HG03135 (cell line): Measurements from ENCODE around the gene ALKBH6.
A peak's percentile ranks its signal among the peaks of the same experiment; 100 is the strongest.

Experiments used
- ATAC-seq: cut with Tn5 transposase; IDR thresholded peaks from one replicate; pipeline ENCODE4 v1.9.1; 2021; ENCODE audit warnings: mild to moderate bottlenecking, moderate library complexity; ENCODE audit not compliant: unreplicated experiment

Gene ALKBH6

DNA sequence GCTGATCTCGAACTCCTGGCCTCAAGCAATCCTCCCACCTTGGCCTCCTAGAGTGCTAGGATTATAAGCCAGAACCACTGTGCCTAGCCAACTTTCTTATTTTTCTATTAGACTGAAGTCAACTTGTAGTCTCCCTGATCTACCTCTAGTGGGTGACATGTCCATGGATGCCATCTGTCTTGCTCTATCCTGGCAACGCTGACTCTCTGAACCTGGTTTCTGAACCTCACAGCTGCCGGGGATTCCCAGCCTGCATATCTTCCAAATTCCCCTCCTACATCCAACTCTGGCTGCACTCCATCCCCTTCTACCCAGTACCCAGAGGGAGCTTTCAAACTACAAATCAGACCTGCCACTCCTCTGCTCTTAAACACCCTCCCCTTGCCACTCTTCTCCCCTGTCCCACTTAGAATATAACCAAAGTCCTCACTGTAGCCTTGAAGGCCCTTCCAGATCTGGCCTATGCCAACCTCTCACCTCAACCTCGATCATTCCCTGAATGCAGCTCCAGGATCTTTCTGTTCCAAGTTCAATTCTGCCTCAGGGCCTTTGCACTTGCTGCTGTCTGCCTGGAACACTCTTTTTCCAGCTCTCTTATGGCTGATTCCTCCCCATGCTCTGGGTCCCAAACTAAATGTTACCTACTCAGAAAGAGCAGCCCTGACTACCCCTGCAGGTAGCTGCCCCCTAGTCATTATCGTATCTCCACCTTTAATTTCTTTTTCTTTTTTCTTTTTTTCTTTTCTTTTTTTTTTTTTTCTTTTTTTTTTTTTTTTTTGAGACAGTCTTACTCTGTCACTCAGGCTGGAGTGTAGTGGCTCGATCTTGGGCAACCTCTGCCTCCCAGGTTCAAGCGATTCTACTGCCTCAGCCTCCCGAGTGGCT lies 16.5 kb upstream of the ALKBH6 start:
- ATAC-seq: no peak

DNA sequence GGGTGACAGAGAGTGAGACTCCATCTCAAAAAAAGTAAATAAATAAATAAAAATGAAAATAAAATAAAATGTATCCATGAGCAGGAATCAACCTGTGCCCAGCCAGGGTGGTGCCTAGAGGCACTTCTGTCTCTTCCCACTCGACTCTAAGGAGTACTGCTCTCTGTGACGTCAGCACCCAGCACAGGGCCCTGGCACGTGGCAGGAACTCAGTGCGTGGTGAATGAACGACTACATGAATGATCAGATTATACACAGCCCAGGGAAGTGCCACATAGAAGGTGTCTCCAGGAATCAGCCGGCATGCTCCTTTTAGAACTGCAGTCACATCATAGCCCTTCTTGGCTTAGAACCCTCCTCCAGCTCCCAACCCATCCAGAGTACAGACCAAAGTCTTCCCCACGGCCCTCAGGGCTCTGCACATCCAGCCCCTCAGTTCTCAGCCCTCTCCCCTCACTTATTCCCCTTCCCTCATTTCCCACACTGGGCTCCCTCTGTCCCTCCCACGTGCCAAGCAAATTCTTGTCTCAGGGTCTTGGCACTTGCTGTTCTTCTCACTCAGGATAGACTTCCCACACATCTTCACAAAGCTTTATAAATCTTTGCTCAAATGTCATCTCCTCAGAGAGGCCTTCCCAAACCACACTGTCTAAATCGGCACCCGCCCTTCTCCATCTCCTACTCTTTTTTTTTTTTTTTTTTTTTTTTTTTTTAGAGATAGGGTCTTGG lies 14.5 kb upstream of the ALKBH6 start:
- no peak for ATAC-seq

DNA sequence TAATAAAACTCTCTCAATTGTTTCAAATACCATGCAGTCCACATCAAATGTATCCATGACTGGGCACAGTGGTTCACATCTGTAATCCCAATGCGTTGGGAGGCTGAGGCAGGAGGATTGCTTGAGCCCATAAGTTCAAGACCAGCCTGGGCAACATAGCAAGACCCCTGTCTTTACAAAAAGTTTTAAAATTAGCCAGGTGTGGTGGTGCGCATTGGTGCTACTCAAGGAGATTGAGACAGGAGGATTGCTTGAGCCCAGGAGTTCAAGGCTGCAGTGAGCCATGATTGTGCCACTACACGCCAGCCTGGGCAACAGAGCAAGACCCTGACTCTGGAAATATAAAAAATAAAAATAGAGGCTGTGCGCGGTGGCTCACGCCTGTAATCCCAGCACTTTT lies 13.7 kb upstream of the ALKBH6 start:
- ATAC-seq: no peak

- ATAC-seq: no peak
Measured at GRCh38 chr19:36026091-36026876, 12.3 kb upstream of the ALKBH6 start.

GRCh38 chr19:36025541-36025940 lies 11.5 kb upstream of the ALKBH6 start:
- ATAC-seq: no peak

DNA sequence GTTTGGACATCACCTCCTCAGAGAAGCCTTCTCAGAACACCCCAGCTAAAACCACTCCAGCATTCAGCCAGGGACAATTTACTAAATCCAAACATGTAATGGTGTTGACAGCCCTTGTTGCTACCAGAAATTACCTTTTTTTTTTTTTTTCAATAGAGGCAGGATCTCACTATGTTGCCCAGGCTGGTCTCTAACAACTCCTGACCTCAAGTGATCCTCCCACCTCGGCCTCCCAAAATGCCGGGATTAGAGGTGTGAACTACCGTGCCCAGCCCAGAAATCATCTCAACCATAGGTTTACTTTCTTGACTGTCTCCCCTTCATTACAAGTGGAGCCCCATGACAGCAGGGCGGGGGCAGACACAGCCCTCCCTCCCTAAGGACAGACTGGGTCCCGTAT lies 9.4 kb upstream of the ALKBH6 start:
- ATAC-seq: no peak

- no peak for ATAC-seq
Measured at GRCh38 chr19:36019061-36019670, 5.2 kb upstream of the ALKBH6 start.

- no peak for ATAC-seq
Measured at GRCh38 chr19:36013280-36014011, 567 bp downstream of the ALKBH6 start.

GRCh38 chr19:36010402-36010801 lies 3.6 kb downstream of the ALKBH6 start:
- ATAC-seq: no peak

GRCh38 chr19:36009633-36010379 lies 4.2 kb downstream of the ALKBH6 start:
- ATAC-seq: no peak

DNA sequence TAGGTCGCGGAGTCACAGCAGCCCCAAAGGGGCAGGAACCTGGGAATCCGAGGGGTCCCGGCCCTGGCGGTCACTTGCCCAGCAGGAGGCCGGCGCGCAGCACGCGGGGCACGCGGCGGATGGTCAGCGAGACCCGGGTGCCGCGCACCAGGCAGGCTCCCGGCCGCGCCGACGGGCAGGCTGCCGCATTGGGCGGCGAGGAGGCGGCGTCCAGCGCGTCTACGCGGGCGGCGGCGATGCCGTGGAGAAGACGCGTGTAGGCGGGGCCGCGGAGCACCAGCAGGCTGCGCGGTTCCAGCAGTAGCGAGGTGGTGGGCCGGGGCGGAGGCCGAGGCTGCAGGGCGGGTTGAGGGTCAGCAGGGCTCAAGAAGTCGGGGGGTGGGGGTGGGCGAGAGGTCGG lies 4.8 kb downstream of the ALKBH6 start:
- no peak for ATAC-seq

DNA sequence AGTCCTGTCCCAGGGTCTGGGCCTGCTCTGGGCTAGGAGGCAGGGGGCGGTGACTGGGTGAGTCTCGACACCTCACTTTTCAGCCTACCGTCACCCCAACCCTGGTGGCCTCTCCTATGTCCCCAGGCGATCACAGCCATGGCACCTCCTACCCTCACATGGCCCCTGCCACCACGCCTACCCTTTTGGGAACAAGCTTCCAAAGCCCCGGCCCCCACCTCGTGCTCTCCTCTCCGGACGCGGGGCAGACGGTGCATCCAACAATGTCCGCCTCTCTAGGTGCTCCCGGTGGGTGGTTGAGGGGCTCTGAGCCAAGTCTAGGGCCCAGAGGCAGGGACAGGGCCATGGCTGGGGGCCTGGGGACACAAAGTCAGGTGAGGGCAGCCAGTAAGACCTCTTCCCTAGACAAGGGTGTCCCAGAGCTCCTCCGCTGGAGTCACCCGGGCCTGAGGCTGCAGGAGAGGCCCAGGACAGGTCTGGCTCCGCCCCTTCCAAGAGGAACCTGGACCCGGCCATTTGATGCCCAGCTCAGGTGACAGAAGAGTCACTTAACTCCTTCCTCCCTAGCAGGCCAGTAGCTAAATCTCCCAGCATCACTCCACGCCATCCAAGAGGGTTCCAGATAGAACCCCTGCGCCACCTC lies 5.6 kb downstream of the ALKBH6 start, which contains the start of gene SYNE4:
Gene SYNE4, minus strand, starts transcription at position 478 of the 643 bp plus-strand sequence. Its CDS starts 132 bp downstream, at position 346.
- no peak for ATAC-seq

DNA sequence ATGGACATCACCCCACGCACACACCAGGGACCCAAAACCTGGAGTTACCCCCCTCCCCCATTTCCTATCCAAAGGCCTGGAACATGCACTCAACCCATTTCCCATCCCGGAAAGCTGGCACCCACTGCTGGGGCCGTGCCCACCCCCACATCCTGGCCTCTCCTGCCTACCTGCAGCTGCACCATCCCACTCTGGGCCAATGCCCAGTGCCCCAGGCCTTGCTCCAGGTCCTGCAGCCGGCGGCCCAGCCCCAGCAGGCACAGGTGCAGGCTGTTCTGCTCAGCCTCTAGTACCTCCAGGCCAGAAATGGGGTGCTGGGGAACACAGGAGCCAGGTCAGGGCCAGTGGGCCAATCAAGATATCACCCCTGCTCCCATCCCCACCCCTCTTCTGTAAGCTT lies 7.1 kb downstream of the ALKBH6 start:
- ATAC-seq: no peak

DNA sequence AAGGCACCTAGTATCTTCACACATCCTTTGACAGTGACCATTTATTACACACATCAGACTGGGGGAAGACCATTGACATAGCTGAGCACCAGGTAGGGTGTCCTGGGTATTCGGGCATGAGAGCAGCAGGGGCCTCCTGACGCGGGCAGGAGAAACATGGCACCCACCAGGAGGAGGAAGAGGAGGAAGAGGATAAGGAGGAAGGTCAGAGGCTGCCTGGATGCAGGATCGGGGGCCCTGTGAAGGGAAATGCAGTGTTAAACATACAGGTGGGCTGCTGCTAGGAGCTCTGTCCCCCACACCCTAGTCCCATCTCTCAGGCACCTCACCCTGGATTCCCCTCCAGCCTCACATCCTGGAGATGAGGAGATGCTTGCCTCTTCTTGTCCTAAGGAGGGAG lies 10.7 kb downstream of the ALKBH6 start:
- ATAC-seq: no peak

DNA sequence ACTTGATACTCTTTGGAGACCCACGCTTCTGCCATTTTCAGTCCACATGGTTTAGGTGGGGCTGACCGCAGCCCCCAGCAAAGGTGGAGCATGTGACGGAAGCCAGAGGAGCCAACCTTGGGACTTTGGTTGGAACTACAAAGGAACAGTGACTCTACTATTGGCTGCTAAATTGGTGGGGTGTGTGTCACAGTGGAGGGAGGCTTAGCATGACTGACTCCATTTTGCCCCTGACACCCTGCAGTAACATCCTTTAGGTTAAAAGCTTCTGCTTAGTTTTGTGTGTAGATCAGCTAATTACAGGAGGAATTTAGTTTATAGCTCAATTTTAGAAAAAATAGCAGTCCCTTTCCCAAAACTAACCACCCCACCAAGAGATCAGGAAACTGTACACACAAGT lies 12.4 kb downstream of the ALKBH6 start:
- no peak for ATAC-seq

DNA sequence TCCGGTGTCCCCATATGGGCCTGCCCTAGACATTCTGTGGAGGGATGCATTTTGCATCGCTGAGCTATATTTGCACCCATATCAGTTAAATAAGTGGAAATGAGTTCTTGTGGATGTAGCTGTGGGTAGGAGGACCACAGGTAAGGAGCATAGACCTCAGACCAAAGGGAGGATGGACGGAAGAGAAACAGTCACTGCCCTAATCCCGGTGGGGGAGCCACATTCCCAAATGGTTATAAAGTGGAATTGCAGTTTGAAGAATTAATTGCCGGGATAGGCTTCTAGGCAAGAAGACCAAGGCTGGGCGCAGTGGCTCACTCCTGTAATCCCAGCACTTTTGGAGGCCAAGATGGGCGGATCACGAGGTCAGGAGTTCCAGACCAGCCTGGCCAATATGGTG lies 17.2 kb downstream of the ALKBH6 start:
- no peak for ATAC-seq

- peak; percentile 83 for ATAC-seq
Measured at GRCh38 chr19:35995048-35995993, 18.7 kb downstream of the ALKBH6 start, which contains the start of gene SDHAF1. Gene SDHAF1, plus strand, starts transcription at chr19:35995188. Its CDS starts 87 bp downstream, at chr19:35995275.
